SK-N-SH (cell line): ENCODE measurements around the gene TEX19. TPM values are rescaled to one million over a fixed set of nuclear protein-coding genes. Genes with fewer than 3 reads are reported as not detected.

ENCODE experiments used
- CTCF ChIA-PET: fragments of 300-600, 350-600 bp; formaldehyde crosslinking; extraction: SDS; loops from one replicate; lab custom pipeline; 2021; lab: Yijun Ruan, JAX
- POLR2A ChIA-PET: fragments of 350-600 bp; sonication (Branson Sonifier 250); formaldehyde crosslinking; extraction: SDS; loops from one replicate; lab custom pipeline; 2020; ENCODE audit warnings: antibody characterized with exemption, inconsistent platforms; lab: Yijun Ruan, JAX
- DNase-seq: peaks from one replicate; pipeline ENCODE4 v3.0.0; 2012
- H2AFZ ChIP-seq: fragments of 200-600 bp; sonication (generic); 2 replicates; pipeline ENCODE4 v1.8.1; 2016; ENCODE audit warnings: antibody characterized with exemption, mild to moderate bottlenecking, low read depth
- H3F3A ChIP-seq: fragments of 200-600 bp; sonication (generic); replicated peaks from 2 replicates; pipeline ENCODE3; 2016; ENCODE audit warnings: antibody characterized with exemption, mild to moderate bottlenecking; ENCODE audit not compliant: insufficient read depth
- H3K27ac ChIP-seq, 2 experiments: fragments of 200-500 bp in 1 of 2; fragments of 200-600 bp in 1 of 2; sonication (Bioruptor generic) in 1 of 2; sonication (generic), shearing (Covaris generic) in 1 of 2; 2 replicates each; pipeline versions ENCODE4 v1.5.1 to v1.6.1; 2014 to 2016; ENCODE audit warnings: low read depth in 2 of 2, inconsistent platforms in 1 of 2, low read length in 1 of 2, mild to moderate bottlenecking in 1 of 2, mixed read lengths in 1 of 2
- H3K27me3 ChIP-seq: fragments of 200-600 bp; sonication (generic), shearing (Covaris generic); 2 replicates; pipeline ENCODE4 v1.6.1; 2016; ENCODE audit warnings: mixed run types; ENCODE audit not compliant: insufficient read depth
- H3K36me3 ChIP-seq, 2 experiments: fragments of 200-500 bp in 1 of 2; fragments of 200-600 bp in 1 of 2; sonication (Bioruptor generic) in 1 of 2; sonication (generic) in 1 of 2; replicated peaks in 1 of 2; 2 replicates each; pipeline versions ENCODE3 to v1.5.1; 2014 to 2016; ENCODE audit warnings: low read length in 1 of 2, mild to moderate bottlenecking in 1 of 2; ENCODE audit not compliant: insufficient read depth in 2 of 2, control insufficient read depth in 1 of 2
- H3K4me1 ChIP-seq, 2 experiments: fragments of 200-500 bp in 1 of 2; fragments of 200-600 bp in 1 of 2; sonication (Bioruptor generic) in 1 of 2; sonication (generic), shearing (Covaris generic) in 1 of 2; 2 replicates each; pipeline versions ENCODE4 v1.5.1 to v1.6.1; 2014 to 2016; ENCODE audit warnings: low read depth in 1 of 2, low read length in 1 of 2, mixed run types in 1 of 2; ENCODE audit not compliant: insufficient read depth in 2 of 2, control insufficient read depth in 1 of 2
- H3K4me2 ChIP-seq: fragments of 200-600 bp; sonication (generic), shearing (Covaris generic); 2 replicates; pipeline ENCODE4 v1.6.1; 2017; ENCODE audit warnings: mixed run types
- H3K4me3 ChIP-seq, 2 experiments: fragments of 200-500 bp in 1 of 2; fragments of 200-600 bp in 1 of 2; sonication (Bioruptor generic) in 1 of 2; sonication (generic), shearing (Covaris generic) in 1 of 2; 2 replicates each; pipeline versions ENCODE4 v1.5.1 to v1.8.1; 2014 to 2016; ENCODE audit warnings: low read depth in 2 of 2, inconsistent platforms in 1 of 2, low read length in 1 of 2, mild to moderate bottlenecking in 1 of 2, mixed read lengths in 1 of 2, moderate library complexity in 1 of 2
- H3K79me2 ChIP-seq: fragments of 200-600 bp; sonication (generic); 2 replicates; pipeline ENCODE4 v1.8.1; 2017; ENCODE audit warnings: mild to moderate bottlenecking; ENCODE audit not compliant: insufficient read depth
- H3K9ac ChIP-seq: fragments of 200-600 bp; sonication (generic); 2 replicates; pipeline ENCODE4 v1.6.1; 2017; ENCODE audit warnings: mixed run types
- H3K9me2 ChIP-seq: fragments of 200-600 bp; sonication (generic); 2 replicates; pipeline ENCODE4 v1.6.1; 2017; ENCODE audit warnings: mixed run types
- H3K9me3 ChIP-seq: fragments of 200-600 bp; sonication (generic); 2 replicates; pipeline ENCODE4 v1.6.1; 2017; ENCODE audit warnings: mixed run types, mild to moderate bottlenecking, moderate library complexity
- H4K20me1 ChIP-seq: fragments of 200-600 bp; sonication (generic); 2 replicates; pipeline ENCODE4 v1.6.1; 2017; ENCODE audit warnings: mild to moderate bottlenecking, mixed run types; ENCODE audit not compliant: insufficient read depth
- CTCF ChIP-seq: fragments of 200-600 bp; sonication (generic); IDR thresholded peaks from 2 replicates; pipeline ENCODE4 v1.6.1; 2017; ENCODE audit warnings: antibody characterized with exemption, mild to moderate bottlenecking, moderate library complexity
- EP300 ChIP-seq, 2 experiments: IDR thresholded peaks; 2 replicates each; pipeline versions ENCODE4 v1.4.0 to v1.6.1; 2012; ENCODE audit warnings: borderline replicate concordance in 1 of 2, low read depth in 1 of 2, low read length in 1 of 2
- EZH2phosphoT487 ChIP-seq: fragments of 200-600 bp; sonication (generic); IDR thresholded peaks from 2 replicates; pipeline ENCODE4 v1.6.1; 2017; ENCODE audit warnings: low read depth, mixed run types, mild to moderate bottlenecking, antibody characterized with exemption, moderate library complexity, borderline replicate concordance
- FOSL2 ChIP-seq: IDR thresholded peaks from 2 replicates; pipeline ENCODE4 v1.4.0; 2012; ENCODE audit warnings: low read depth, mild to moderate bottlenecking, moderate library complexity, borderline replicate concordance
- JUND ChIP-seq: IDR thresholded peaks from 2 replicates; pipeline ENCODE4 v1.4.0; 2012
- MAX ChIP-seq: IDR thresholded peaks from 2 replicates; pipeline ENCODE4 v1.4.0; 2012; ENCODE audit warnings: low read depth
- MXI1 ChIP-seq: IDR thresholded peaks from 2 replicates; pipeline ENCODE4 v1.6.1; 2012; ENCODE audit warnings: mild to moderate bottlenecking, low read depth, low read length, improper control_type of control experiment
- NRF1 ChIP-seq: IDR thresholded peaks from 2 replicates; pipeline ENCODE4 v1.6.1; 2012; ENCODE audit warnings: low read depth, mild to moderate bottlenecking, low read length
- RCOR1 ChIP-seq: fragments of 150-350 bp; IDR thresholded peaks from 2 replicates; pipeline ENCODE4 v1.6.1; 2017; ENCODE audit warnings: antibody characterized with exemption, low read length
- RFX5 ChIP-seq: IDR thresholded peaks from 2 replicates; pipeline ENCODE4 v1.6.1; 2012; ENCODE audit warnings: mild to moderate bottlenecking, improper control_type of control experiment, low read length
- RXRA ChIP-seq: IDR thresholded peaks from 2 replicates; pipeline ENCODE4 v1.4.0; 2012; ENCODE audit warnings: low read depth, mild to moderate bottlenecking, borderline replicate concordance
- SIN3A ChIP-seq: IDR thresholded peaks from 2 replicates; pipeline ENCODE4 v1.6.1; 2012; ENCODE audit warnings: low read depth, mild to moderate bottlenecking, low read length, moderate library complexity, borderline replicate concordance
- SMC3 ChIP-seq: IDR thresholded peaks from 2 replicates; pipeline ENCODE4 v1.6.1; 2012; ENCODE audit warnings: low read depth, low read length, improper control_type of control experiment
- TAF1 ChIP-seq: IDR thresholded peaks from 2 replicates; pipeline ENCODE4 v1.6.1; 2012; ENCODE audit warnings: low read depth, mild to moderate bottlenecking, low read length, moderate library complexity, borderline replicate concordance
- USF1 ChIP-seq: IDR thresholded peaks from 2 replicates; pipeline ENCODE4 v1.4.0; 2012; ENCODE audit warnings: low read depth, borderline replicate concordance
- ZBTB33 ChIP-seq: IDR thresholded peaks from 2 replicates; pipeline ENCODE4 v1.4.0; 2012; ENCODE audit warnings: low read depth, borderline replicate concordance
- WGBS: methylation state at CpG from one replicate; pipeline ENCODE4 v1.1.6; 2017; ENCODE audit warnings: low lambda C conversion rate; 5-methylcytosine and 5-hydroxymethylcytosine counted together
- polyA plus RNA-seq, 3 experiments: library from polyadenylated mRNA; depleted of rRNA; stranded (reverse); fragments of >200 nt; gene quantifications; 2 replicates each; pipeline ENCODE4 v1.2.3, GENCODE V29; 2012
- TF ChIP-seq, protein P1 (sequence below): fragments of 150-350 bp; IDR thresholded peaks from 2 replicates; pipeline ENCODE4 v1.6.1; 2017; ENCODE audit warnings: antibody characterized with exemption, low read length, low read depth, borderline replicate concordance

TEX19 gene
- polyA plus RNA-seq, 1 of the 3 experiments (the other 2 are of a cell fraction), result 0.10 TPM

- no peak overlapping the region for H3K4me2 ChIP-seq
- WGBS, result 97% methylated on average over 19 of the region's 19 CpGs
Observed at GRCh38 chr17:82400830-82401229, 41.8 kb downstream of the TEX19 start.

DNA sequence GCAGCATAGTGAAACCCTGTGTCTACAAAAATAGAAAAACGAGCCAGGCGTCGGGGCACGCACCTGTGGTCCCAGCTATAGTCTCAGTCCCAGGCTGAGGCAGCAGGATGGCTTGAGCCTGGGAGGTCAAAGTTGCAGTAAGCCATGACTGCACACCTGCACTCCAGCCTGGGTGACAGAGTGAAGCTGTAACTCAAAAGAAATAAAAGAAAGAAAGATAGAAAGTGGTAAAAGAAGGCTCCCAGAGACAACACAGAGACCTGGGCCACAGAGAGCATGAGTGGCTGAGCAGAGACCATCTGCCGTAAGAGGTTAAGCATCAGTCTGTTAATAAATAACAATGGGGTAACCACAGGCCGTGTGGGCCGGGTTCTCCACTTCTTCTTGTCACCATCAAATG lies 43.8 kb downstream of the TEX19 start:
- 95% methylated on average over 7 of the region's 7 CpGs for WGBS
- Histone ChIP-seq H3K27me3 (no peaks in the 10 kb centered on the region), H3K9me3 (no peaks in the 10 kb centered on the region), H3K79me2 (no peaks in the 10 kb centered on the region), H3K4me3 (no peak overlapping the region), H3K9ac (no peak overlapping the region), H3K4me1 (peaks cover 9 to 23% of the 10 kb centered on the region in 2 experiments; a peak in 3 of 4 replicates), H3K27ac (no peak overlapping the region), H3K36me3 (peaks cover 2 to 5% of the 10 kb centered on the region in 2 experiments), H4K20me1 (no peaks in the 10 kb centered on the region), H3K4me2 (no peak overlapping the region), H3F3A (peaks cover 7% of the 10 kb centered on the region), H3K9me2 (no peaks in the 10 kb centered on the region), H2AFZ (no peak overlapping the region)
- TF ChIP-seq SMC3 (no peak), NRF1 (no peak), RCOR1 (no peak), JUND (no peak), CTCF (no peak), USF1 (no peak), MAX (no peak), EZH2phosphoT487 (no peak), RXRA (no peak), ZBTB33 (no peak), TAF1 (no peak), RFX5 (no peak)
- TF ChIP-seq, protein P1, sequence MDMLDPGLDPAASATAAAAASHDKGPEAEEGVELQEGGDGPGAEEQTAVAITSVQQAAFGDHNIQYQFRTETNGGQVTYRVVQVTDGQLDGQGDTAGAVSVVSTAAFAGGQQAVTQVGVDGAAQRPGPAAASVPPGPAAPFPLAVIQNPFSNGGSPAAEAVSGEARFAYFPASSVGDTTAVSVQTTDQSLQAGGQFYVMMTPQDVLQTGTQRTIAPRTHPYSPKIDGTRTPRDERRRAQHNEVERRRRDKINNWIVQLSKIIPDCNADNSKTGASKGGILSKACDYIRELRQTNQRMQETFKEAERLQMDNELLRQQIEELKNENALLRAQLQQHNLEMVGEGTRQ, result no peak
- DNase-seq, result no peak
- POLR2A ChIA-PET, result no interaction called here
- CTCF ChIA-PET, result interaction anchor here (0.8 to 5.5 kb wide), 5 partner anchors 9 to 52 kb away, joined by 3 to 45 read pairs (median 4); partner anchors contain the start of gene TEX19

More at GRCh38 chr17:82400830-82401229, 41.8 kb downstream of the TEX19 start:
- Histone ChIP-seq H3K4me3 (no peak overlapping the region), H3K27ac (no peak overlapping the region), H2AFZ (no peak overlapping the region), H3K9me3 (no peaks in the 10 kb centered on the region), H3K36me3 (peaks cover 2 to 5% of the 10 kb centered on the region in 2 experiments), H3F3A (peaks cover 11% of the 10 kb centered on the region), H3K79me2 (no peaks in the 10 kb centered on the region), H4K20me1 (no peaks in the 10 kb centered on the region), H3K9me2 (no peaks in the 10 kb centered on the region), H3K27me3 (no peaks in the 10 kb centered on the region), H3K9ac (no peak overlapping the region), H3K4me1 (peaks cover 9 to 35% of the 10 kb centered on the region in 2 experiments; a peak in 3 of 4 replicates)
- TF ChIP-seq FOSL2 (no peak), MAX (no peak), NRF1 (no peak), SIN3A (no peak), MXI1 (no peak), EZH2phosphoT487 (no peak), JUND (no peak), EP300 (IDR thresholded peaks at IDR 0.05; ENCODE audit: borderline replicate concordance in 1 of 2, low read depth in 1 of 2, low read length in 1 of 2) (no peak)
- DNase-seq, result no peak
- CTCF ChIA-PET, result interaction anchor here (0.9 to 5.5 kb wide), 6 partner anchors 9 to 100 kb away, joined by 3 to 45 read pairs (median 14); no protein-coding TSS in a partner anchor
- POLR2A ChIA-PET, result no interaction called here
